HG03442 (cell line): Measurements from ENCODE around the gene SSBP3.

Experiments used
- ATAC-seq: cut with Tn5 transposase; IDR thresholded peaks from one replicate; pipeline ENCODE4 v1.9.1; 2021; ENCODE audit warnings: mild to moderate bottlenecking, moderate library complexity; ENCODE audit not compliant: unreplicated experiment

The SSBP3 gene

GRCh38 chr1:54372978-54373377, 33.2 kb downstream of the SSBP3 start:
- ATAC-seq = no peak

- no peak for ATAC-seq
These were observed 34.3 kb downstream of the SSBP3 start for GRCh38 chr1:54371942-54372275.

GRCh38 chr1:54371038-54371941, 34.9 kb downstream of the SSBP3 start:
- no peak for ATAC-seq

GRCh38 chr1:54370287-54370989, 35.8 kb downstream of the SSBP3 start:
- no peak for ATAC-seq

GRCh38 chr1:54367613-54368012, 38.6 kb downstream of the SSBP3 start:
- ATAC-seq = no peak

- ATAC-seq = no peak
These were observed 40.3 kb downstream of the SSBP3 start for GRCh38 chr1:54365847-54366246.

- no peak for ATAC-seq
These were observed 40.8 kb downstream of the SSBP3 start for GRCh38 chr1:54365398-54365797.

- ATAC-seq = no peak
These were observed 41.2 kb downstream of the SSBP3 start for GRCh38 chr1:54364995-54365394.

GRCh38 chr1:54364582-54364981, 41.6 kb downstream of the SSBP3 start:
- no peak for ATAC-seq

- no peak for ATAC-seq
These were observed 42.3 kb downstream of the SSBP3 start for GRCh38 chr1:54363925-54364324.

GRCh38 chr1:54362881-54363340, 43.3 kb downstream of the SSBP3 start:
- ATAC-seq = no peak

- ATAC-seq = no peak
These were observed 44.9 kb downstream of the SSBP3 start for GRCh38 chr1:54361342-54361741.

- no peak for ATAC-seq
These were observed 45.8 kb downstream of the SSBP3 start for GRCh38 chr1:54360165-54361005.

- ATAC-seq = no peak
These were observed 46.6 kb downstream of the SSBP3 start for GRCh38 chr1:54359393-54360162.

- ATAC-seq = no peak
These were observed 47.6 kb downstream of the SSBP3 start for GRCh38 chr1:54358503-54359168.

- ATAC-seq = no peak
These were observed 48.2 kb downstream of the SSBP3 start for GRCh38 chr1:54357967-54358366.

GRCh38 chr1:54356680-54357147, 49.5 kb downstream of the SSBP3 start:
- no peak for ATAC-seq

GRCh38 chr1:54355931-54356679, 50.1 kb downstream of the SSBP3 start:
- no peak for ATAC-seq

- ATAC-seq = no peak
These were observed 51.3 kb downstream of the SSBP3 start for GRCh38 chr1:54354899-54355298.
